ENCODE data around the gene HYPK.

The HYPK gene, protein sequence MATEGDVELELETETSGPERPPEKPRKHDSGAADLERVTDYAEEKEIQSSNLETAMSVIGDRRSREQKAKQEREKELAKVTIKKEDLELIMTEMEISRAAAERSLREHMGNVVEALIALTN

DNA sequence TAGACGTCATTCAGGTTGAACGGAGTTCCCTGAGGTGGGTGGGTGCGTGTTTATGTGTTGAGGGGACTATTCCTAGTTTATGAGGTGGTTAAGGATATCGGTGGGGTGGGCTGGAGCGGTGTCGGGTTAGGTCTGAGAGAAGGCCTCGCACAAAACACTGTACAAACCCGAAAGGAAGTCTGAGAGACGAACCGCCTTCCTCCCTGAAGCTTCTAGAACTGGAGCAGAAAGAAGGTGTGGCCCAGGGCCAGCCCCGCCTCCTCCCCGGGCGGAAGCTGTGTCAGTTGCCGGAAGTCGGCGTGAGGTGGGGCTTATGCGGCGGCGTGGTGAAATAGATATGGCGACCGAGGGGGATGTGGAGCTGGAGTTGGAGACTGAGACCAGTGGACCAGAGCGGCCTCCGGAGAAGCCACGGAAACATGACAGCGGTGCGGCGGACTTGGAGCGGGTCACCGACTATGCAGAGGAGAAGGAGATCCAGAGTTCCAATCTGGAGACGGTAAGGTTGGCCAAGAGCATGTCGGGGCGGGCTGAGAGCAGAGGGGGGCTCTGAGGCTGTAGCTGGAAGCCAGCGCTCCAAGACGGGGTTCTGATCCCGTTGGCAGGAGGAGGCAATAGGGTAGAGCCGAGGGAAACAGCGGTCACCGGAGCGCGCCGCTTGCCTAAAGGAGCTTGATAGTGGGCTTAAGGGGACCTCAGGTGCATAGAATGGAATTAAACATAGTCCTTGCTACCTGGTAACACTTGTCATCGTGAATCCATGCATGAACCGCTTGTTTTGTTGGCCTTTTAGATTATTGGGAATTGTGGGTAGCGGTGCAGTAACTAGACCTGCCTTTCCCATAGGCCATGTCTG is at the start of gene HYPK:
TSS of gene HYPK (plus strand) at position 314 of the 856 bp plus-strand sequence. CDS start at position 338, 24 bp downstream.
- peak; percentile 34 to 95 (median 88) for DNase-seq

DNA sequence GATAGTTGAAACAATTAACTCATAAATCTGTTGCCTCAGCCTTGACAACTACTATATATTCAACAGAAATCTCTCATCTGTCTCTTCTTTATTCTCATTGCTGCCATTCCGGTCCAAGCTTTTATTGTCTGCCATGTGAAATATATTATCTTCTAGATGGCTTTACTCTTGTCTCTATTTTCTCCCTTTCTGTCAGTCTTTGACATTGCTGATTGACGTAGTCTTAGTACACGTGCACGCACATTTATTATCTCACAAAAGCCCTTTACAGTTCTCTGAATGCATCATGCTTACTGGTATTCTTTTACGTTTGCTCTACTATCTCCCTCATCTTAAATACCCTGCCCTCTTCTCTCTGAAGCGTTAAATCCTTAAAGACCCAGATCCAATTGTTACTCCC is 48.5 kb upstream of the HYPK start:
- no peak for DNase-seq

DNA sequence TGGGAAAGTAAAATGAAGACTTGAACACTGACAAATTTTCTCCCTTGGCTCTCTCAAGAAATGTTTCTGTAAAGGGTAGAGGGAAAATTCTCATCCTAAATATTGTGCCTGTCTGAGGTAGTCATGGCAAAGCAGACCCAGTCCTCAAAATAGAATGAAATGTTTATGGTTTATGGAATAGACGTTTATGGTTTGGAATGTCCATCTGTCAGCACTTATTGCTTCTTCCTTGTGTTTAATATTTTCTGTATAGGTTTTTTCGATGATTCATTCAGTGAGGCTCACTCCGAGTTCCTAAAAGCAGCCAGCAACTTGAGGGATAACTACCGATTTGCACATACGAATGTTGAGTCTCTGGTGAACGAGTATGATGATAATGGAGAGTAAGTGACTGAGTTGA is 37.6 kb upstream of the HYPK start:
- no peak for DNase-seq

DNA sequence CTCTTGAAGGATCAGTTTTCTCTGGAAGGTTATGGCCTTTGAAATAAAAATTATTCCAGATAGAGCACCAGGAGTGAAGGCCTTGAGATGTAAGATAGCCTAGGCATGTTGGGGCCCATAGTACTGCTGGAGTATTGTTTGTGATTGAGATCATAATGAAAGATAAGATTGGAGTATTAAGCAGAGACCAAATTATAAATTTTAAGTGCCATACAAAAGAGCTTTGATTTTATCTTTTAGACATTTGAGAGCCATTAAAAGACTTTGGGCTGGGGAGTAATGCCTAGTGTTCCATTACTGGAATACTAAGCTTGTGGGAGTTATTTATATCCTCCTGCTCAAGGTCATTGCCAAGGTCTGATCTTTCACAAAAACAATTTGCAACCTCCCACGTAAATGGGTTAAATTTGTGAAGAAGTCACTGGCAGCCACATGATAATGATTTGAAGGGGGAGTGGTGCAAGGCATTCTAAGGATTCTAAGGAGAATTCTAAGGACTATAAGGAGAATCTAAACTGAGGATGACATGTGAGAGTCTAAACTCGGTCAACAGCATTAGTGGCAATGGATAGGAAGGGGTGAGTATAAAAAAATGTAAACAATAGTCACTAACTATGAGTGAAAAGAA is 36.5 kb upstream of the HYPK start:
- no peak for DNase-seq

DNA sequence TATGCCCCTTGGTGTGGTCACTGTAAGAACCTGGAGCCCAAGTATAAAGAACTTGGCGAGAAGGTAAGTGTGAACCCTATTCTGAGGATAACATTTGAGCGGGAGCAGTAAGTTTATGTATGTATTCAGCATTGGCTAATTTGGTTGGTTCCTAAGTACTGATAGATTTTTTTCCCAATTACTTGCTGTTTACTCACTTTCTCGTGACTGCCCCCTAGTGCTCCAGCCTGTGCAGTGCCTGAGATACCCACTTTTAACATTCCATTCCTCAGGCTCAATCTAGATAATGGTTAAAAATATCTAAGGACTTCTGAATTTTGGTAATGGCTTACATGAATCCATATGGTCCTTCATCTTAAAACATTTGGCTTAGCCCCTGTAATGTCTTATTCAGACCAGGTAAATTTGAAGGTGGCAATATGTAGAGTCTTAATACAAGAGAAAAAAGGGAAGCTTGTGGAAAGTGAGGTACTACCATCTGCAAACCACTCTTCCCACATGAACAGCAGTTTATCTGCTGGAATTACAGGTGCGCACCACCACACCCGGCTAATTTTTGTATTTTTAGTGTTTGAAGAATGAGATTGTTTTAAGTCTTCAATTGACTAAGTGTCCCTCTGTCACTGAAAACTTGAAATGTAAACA is 30.7 kb upstream of the HYPK start:
- DNase-seq = peak in 2 of 14 donors; percentile 6 to 29

DNA sequence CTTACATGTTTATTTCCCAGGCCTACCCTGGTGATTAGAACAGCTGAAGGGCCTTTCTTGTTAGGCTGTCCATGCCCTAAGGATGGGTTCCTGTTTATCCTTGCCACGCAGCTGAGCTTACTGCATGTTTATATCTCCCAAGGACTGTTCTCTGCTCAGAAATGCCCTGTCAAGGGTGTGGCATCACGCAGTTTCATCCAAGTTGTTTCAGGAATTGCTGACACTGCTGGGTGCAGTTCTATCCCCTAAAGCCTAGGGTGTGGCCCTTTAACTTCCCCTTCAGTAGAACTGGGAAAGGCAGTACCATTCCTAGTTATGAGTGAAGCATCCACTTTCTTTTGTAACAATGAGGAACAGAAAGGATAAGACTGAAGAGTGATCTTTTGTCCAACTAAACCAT is 28.6 kb upstream of the HYPK start:
- no peak for DNase-seq

DNA sequence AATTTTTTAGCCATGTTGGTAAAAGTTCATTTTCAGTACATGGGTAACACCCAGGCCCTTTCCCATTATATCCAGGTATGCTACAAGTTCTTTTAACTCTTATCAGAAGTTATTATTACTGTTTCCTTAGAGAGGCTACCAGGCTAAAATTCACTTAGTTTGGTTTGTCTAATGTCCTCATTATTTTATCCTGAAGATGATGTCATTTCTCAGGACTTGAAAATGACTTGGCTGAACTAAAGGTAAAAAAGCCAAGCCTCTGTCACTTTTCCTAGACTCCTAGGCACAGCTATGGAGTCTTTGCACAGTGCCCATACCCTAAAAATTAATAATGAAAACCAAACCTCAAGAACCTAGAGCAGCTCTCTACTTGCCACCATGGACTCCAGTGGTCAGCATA is 27.8 kb upstream of the HYPK start:
- no peak for DNase-seq

DNA sequence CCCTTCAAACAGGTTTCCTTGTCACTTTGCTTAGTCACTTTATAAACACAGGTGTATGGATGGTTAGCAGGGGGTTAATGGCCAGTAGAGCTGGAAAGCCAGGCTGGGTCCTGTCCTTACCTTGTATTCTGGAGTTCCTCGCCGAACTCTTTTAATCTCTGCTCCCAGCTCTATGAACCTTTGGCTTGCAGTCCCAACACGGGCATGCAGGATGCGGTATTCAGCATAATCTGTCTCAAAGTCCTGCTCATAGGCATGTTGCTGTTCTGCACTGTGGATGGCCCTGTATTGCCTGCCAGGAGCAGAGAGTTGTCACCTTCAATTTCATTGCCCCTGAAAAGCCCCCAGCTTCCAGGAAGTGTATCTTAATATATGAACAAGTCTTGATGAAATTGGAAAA is 26.3 kb upstream of the HYPK start:
- DNase-seq = no peak

DNA sequence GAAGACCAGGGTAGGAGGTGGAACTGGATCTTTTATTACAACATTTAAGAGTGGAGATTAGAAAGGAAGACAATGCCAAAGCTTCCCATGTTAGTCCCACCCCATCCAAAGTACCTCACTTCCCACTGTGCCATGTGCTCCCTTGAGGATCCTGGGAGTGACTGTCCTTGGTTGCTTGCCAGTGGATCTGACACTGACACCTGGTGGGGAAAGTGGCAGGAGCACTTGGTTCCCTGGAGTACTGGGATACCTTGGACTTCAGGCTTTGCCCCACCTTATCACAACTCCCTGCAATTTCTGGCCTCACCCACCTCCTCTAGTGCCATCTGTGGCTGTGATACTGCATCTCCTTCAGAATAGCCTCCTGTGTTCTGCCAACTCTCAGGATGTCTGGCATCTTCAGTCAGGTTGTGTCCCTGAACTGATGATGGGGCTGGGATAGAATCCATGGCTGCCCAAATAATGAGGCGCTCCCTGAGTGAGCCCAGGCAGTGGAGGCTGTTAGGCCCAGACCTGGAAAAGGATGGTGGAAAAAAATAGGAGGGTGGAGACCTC is 24.9 kb upstream of the HYPK start:
- peak in 1 of 14 donors; percentile 60 for DNase-seq

DNA sequence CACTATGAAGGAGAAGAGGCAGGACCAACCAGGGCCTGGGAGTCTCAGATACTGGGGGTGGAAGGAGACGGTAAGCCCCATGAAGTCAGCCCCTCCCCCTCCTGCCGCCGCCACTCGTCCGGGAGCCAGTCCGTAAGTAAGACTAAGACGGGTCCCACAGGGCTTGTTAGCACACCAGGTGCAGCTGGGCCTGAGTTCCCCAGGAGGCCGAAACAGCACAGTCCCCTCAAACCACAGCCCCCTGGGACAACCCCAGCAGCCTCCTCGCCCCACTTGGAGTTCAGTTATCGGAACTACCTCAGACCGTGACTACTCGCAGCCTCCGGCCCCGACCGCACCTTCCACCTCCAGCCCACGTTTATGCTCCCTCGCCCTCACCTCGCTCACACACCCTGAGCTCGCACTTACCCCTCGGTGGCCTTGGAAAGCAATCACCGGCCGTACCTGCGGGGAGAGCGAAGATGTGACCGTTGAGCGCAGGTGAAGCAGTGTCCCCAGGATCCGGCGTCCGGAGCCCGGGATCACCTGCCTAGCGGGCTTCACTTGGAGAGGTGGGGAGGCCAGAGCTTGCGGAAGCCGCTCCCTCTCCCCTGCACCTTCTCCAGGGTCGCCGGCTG is 24.2 kb upstream of the HYPK start:
- DNase-seq = peak in 2 of 14 donors; percentile 38 to 59

DNA sequence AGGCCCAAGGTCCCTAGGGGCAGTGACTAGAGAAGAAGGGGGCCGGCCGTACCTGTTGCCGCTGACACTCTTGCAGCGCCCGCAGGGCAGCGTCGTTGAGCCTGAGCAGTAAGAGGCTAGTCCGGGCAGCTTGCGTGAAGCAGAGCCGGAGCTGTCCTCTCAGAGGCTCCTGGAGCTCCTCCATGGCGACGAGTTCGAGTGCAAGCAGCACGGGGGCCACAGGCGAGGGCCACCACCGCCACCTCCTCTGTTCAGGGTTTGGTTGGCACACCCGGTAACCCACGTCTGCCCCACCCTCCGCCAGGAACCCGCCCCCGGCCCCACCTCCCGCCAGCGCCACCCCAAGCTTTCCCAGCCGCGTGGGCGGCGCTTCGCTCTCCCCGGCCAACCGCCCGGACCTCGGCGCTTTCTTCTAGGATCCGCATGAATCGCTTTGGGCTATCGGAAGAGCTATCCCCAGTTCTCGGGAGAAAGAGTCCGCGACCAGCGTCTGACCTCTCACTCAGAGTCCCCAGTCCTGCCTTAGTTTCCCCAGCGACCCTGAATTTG is 23.6 kb upstream of the HYPK start, which contains the start of gene ELL3:
TSS of gene ELL3 (minus strand) at position 249 of the 549 bp plus-strand sequence. CDS start at position 184, 65 bp downstream.
- peak in 10 of 14 donors; percentile 39 to 80 (median 72) for DNase-seq

DNA sequence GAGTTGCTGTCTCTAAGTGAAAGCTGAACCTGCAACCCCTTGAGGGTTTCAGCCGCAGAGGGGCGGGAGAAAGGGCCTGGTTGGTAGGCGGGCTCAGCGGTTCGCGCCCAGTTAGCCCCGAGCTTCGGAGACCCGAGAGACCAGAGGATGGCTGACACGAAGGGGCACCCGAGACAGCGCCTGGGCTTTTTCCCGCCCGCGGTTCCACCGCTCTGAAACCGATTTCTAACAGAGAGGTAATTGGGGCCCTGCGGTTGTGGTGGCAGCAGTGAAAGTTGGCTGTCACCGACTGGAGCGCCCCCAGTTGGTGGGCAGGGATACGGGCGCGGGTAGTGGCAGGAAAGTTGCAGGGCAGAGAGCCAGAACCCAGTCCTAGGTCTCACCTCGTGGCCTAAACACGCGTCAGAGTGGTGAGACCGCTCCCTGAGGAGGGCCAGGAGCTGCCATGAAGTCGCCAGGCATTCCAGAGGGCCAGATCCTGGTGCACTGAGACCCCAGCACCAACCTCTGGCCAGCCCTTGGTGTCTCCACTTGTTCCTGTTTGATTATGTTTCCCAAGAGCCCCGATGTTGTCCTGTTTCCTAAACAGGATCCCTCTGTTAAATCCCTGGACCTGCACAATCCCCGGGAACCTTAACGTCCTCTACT is 23.0 kb upstream of the HYPK start:
- peak in 12 of 14 donors; percentile 40 to 86 (median 76) for DNase-seq

DNA sequence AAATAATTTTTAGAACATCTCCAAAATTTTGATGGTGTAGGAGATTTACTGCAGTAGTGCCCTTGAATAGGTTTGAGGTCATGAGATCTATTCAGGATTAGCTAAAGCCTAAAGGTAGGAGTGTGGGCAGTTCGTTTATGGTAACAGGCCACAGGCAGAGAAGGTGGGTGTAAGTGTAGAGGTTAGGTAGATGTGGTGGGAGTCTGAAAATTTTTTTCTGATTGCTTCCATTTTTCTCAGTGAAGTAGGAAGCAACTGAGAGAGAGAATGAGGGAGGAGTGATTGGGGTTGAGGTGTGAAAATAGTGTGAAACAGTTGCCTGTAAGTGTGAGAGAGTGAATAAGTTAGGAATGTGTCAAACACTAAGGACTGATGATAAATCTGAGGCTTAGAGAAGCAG is 21.4 kb upstream of the HYPK start:
- DNase-seq = no peak

DNA sequence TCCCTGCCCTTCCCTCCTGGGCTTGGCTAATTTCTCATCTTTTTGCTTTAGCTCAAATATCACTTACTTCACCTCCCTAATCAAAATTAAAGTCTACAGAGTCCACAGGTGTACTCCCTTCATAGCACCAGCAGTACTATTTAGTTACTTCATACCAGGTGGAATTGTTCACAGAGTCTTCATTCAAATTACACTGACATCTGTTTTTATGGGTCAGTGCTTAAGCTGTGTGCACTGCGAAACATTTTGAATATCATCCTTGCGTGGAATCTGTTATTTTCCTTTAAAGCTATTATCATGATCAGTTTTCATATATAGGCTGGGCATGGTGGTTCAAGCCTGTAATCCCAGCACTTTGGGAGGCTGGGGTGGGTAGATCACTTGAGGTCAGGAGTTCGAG is 11.0 kb upstream of the HYPK start:
- no peak for DNase-seq

DNA sequence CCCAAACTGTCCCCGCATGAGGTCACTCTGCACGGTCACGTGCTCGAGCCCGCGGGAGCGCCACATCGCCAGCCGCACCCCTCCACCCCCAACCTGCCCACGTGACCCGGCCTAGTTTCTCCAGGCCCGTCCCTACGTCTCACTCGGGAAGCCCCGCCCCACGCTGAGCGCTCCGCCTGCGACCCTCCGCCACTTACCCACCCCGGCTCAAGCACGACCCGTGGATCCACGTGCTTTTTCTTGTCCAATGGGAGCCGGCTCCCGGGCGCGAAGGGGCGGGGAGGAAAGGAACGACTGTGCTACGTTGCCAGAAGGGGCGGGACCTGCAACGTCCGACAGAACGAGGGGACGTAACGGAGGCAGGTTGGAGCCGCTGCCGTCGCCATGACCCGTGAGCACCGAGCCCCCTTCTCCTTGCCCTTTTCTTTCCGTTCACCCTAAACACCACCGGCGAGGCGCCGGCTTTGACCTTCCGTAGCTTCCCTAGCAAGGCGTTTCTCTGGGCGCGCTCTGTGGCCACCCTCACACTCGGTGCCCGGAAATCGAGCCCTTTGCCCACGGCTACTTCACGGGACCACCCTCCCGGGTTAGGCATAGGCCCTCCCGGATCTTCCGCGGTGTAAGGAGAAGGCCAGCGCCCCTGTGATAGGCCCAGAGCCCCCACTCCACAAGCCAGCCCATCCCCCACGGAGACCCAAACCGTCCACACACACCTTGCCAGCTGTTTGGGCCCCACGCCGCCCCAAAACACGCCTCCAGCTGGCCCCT is 8.2 kb upstream of the HYPK start, which contains the start of gene SERF2:
TSS of gene SERF2 (plus strand) at position 328 of the 768 bp plus-strand sequence. CDS start at position 385, 57 bp downstream.
- peak; percentile 98 to 100 (median 100) for DNase-seq

DNA sequence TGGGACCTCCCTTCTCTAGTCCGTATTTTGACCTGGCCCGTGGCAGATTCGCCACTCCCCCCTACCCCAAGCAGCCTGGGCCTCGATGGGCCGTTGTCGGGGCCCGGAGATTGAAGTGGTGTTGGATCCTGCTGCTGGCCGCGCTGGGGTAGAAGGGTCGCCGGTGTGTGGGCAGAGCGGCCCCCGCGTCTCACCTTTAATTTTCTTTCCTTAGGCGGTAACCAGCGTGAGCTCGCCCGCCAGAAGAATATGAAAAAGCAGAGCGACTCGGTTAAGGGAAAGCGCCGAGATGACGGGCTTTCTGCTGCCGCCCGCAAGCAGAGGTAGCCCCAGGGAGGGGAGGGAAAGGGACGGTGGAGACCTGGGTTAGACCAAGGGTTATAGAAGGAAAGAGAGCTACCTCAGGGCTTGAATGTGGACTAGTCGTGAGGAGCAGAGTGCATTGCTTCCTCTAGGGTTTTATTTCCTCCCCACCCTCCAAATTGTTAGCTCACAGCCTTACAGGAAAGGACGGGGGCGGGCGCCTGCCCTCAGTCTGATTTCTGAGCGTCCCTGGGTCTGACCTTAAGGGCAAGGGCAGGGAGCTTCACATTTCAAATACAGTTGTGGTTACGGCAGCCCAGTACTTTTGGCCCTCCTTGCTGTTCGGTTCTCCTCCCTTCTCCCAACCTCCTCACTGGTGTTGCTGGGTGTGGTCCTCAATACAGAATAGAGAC is 7.5 kb upstream of the HYPK start:
- DNase-seq = peak in 3 of 14 donors; percentile 47 to 57 (median 49)

DNA sequence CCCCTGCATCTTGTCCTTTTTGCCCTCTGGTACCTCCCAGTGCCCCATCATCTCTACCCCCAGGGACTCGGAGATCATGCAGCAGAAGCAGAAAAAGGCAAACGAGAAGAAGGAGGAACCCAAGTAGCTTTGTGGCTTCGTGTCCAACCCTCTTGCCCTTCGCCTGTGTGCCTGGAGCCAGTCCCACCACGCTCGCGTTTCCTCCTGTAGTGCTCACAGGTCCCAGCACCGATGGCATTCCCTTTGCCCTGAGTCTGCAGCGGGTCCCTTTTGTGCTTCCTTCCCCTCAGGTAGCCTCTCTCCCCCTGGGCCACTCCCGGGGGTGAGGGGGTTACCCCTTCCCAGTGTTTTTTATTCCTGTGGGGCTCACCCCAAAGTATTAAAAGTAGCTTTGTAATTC is 6.8 kb upstream of the HYPK start:
- DNase-seq = no peak

DNA sequence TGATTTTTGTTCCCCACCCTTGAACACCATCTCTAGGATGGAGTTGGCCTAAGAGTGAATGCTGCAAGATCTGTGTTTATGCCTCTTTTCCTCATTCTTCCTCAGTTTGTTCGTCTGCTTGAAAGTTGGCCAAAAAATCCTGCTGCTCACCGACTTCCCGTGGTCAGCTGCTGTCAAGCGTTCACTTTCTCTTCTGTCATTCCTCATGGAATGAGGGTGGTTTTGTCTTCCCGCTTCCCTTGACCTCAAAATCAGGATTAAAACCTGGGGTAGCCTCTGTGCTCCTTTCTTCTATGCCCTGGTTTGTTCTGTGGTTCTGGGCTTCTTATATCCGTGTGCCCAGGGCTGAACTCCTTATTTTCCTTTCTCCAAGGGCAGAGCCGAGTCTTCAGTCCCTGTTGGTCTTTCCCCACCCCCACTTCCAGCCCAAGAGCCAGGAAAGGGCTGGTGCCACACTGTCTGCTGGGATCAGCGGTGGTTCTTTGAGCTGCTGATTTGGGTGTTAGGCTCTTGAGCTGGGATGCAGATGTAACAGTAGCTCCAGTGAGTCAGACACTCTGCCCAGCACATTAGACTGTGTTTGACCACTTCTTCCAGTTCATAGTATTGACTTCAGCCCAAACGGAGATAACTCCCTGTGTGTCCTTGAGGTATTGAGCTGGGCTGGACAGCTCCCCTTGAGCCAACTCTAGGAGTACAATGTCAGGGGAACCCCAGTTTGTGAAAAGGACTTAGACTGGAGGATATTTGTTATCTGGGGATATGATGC is 5.9 kb upstream of the HYPK start:
- no peak for DNase-seq

DNA sequence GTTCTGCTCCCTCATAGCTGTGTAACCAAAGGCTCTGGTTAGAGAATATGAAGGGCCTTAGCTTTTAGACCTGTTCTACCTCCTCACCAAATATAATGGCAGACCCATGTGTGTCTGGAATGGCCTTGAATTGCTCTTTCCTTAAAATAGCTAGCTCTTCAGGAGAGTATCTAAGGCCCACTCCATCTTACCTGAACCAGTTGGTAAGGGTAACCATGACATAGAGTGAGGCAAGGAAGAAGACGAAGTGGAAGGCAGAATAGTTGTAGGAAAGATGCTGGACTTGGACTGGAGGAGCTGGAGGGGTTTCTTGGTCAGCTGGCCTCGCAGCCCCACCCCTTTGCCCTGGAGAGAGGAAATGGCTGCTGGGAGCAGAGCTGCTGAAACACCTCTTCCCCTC is 5.2 kb upstream of the HYPK start:
- DNase-seq = no peak
